Measurements from ENCODE around the gene OR8A1. TPM values are rescaled to one million over a fixed set of nuclear protein-coding genes. Genes with fewer than 3 reads are reported as not detected.

OR8A1 gene
- polyA plus RNA-seq, 1 experiment = not detected

GRCh38 chr11:124551189-124551588 lies 18.6 kb upstream of the OR8A1 start:
- H3K4me3 ChIP-seq (ENCODE audit: low read depth, low read length) = no peak overlapping the region
- H3K27me3 ChIP-seq (ENCODE audit: control insufficient read depth, insufficient read depth, low read length) = no peaks in the 10 kb centered on the region
- TF ChIP-seq, protein P1, sequence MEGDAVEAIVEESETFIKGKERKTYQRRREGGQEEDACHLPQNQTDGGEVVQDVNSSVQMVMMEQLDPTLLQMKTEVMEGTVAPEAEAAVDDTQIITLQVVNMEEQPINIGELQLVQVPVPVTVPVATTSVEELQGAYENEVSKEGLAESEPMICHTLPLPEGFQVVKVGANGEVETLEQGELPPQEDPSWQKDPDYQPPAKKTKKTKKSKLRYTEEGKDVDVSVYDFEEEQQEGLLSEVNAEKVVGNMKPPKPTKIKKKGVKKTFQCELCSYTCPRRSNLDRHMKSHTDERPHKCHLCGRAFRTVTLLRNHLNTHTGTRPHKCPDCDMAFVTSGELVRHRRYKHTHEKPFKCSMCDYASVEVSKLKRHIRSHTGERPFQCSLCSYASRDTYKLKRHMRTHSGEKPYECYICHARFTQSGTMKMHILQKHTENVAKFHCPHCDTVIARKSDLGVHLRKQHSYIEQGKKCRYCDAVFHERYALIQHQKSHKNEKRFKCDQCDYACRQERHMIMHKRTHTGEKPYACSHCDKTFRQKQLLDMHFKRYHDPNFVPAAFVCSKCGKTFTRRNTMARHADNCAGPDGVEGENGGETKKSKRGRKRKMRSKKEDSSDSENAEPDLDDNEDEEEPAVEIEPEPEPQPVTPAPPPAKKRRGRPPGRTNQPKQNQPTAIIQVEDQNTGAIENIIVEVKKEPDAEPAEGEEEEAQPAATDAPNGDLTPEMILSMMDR (IDR thresholded peaks at IDR 0.05; ENCODE audit: insufficient read depth, low read depth, low read length) = no peak
- no peak for DNase-seq (ENCODE audit: low read depth)
- no peaks in the 10 kb centered on the region for H3K36me3 ChIP-seq (ENCODE audit: control insufficient read depth, insufficient read depth, low read length)
- ChIA-PET CTCF (interaction anchor here (0.7 kb wide), 1 partner anchor 181 kb away, joined by 3 read pairs; no protein-coding TSS in a partner anchor), POLR2A (no interaction called here)

DNA sequence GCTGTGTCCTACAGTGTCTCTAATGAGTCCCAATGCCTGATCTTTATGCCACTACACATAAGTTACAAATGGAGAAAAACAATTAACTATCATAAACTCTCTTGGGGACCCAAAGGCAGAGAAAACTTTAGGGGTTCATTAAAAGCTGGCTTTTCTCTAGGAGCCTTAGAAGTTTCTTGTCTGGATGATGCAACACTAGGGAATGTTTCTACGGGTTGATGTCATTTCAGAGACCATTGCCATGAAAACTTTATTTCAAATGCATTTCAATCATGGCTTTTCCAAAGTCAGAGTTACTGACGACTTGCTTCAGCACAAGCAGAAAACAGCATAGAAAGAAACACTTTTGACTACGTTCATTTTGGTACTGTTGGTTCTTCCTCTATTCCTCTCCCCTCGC lies 17.8 kb upstream of the OR8A1 start:
- no peak for DNase-seq (ENCODE audit: low read depth)
- CTCF ChIA-PET = no interaction called here
- POLR2A ChIA-PET = no interaction called here

DNA sequence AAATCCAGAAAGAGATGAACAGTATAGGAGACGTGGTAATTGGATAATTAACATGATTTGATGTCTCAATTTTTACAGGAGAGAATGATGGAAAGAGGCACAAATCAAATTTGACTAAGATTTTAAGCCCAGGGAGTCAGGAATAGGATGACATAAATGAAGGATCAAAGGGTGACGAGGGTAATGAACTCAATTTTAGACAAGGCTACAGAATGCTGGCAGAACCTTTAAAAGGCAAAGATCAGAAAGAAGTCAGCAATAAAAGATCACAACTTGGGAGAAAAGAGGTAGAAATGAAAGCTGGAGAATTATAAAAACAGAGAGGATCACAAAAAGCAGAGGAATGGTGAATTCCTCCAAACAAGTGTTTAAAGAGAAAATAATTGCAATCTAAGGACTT lies 13.0 kb upstream of the OR8A1 start:
- ChIA-PET CTCF (interaction anchor here (0.9 kb wide), 1 partner anchor 15 kb away, joined by 3 read pairs; no protein-coding TSS in a partner anchor), POLR2A (no interaction called here)
- Histone ChIP-seq H3K36me3 (ENCODE audit: control insufficient read depth, insufficient read depth, low read length) (no peaks in the 10 kb centered on the region), H3K27me3 (ENCODE audit: control insufficient read depth, insufficient read depth, low read length) (no peaks in the 10 kb centered on the region), H3K4me3 (ENCODE audit: low read depth, low read length) (no peak overlapping the region)
- TF ChIP-seq, protein P1 (IDR thresholded peaks at IDR 0.05; ENCODE audit: insufficient read depth, low read depth, low read length) = no peak
- no peak for DNase-seq (ENCODE audit: low read depth)

More for the DNA sequence above, 17.8 kb upstream of the OR8A1 start:
- Histone ChIP-seq H3K27me3 (ENCODE audit: control insufficient read depth, insufficient read depth, low read length) (no peaks in the 10 kb centered on the region), H3K36me3 (ENCODE audit: control insufficient read depth, insufficient read depth, low read length) (no peaks in the 10 kb centered on the region), H3K4me3 (ENCODE audit: low read depth, low read length) (no peak overlapping the region)
- TF ChIP-seq, protein P1 (IDR thresholded peaks at IDR 0.05; ENCODE audit: insufficient read depth, low read depth, low read length) = no peak

GRCh38 chr11:124570160-124570559 lies 363 bp downstream of the OR8A1 start:
- DNase-seq (ENCODE audit: low read depth) = no peak
- POLR2A ChIA-PET = no interaction called here
- Histone ChIP-seq H3K27me3 (ENCODE audit: control insufficient read depth, insufficient read depth, low read length) (no peaks in the 10 kb centered on the region), H3K36me3 (ENCODE audit: control insufficient read depth, insufficient read depth, low read length) (no peaks in the 10 kb centered on the region), H3K4me3 (ENCODE audit: low read depth, low read length) (no peak overlapping the region)
- TF ChIP-seq, protein P1 (IDR thresholded peaks at IDR 0.05; ENCODE audit: insufficient read depth, low read depth, low read length) = no peak
- CTCF ChIA-PET = no interaction called here

- TF ChIP-seq, protein P1 (IDR thresholded peaks at IDR 0.05; ENCODE audit: insufficient read depth, low read depth, low read length) = no peak
- ChIA-PET CTCF (interaction anchor here (2.5 kb wide), 1 partner anchor 8 kb away, joined by 11 read pairs; no protein-coding TSS in a partner anchor), POLR2A (no interaction called here)
- Histone ChIP-seq H3K27me3 (ENCODE audit: control insufficient read depth, insufficient read depth, low read length) (no peaks in the 10 kb centered on the region), H3K4me3 (ENCODE audit: low read depth, low read length) (no peak overlapping the region), H3K36me3 (ENCODE audit: control insufficient read depth, insufficient read depth, low read length) (no peaks in the 10 kb centered on the region)
- no peak for DNase-seq (ENCODE audit: low read depth)
Measured at GRCh38 chr11:124577716-124578427, 8.1 kb downstream of the OR8A1 start.
